HG02884 (cell line): ENCODE data around the gene GOSR2.

Experiments
- ATAC-seq: cut with Tn5 transposase; IDR thresholded peaks from one replicate; pipeline ENCODE4 v1.9.1; 2021; ENCODE audit warnings: mild to moderate bottlenecking, moderate library complexity; ENCODE audit not compliant: unreplicated experiment

Gene GOSR2

DNA sequence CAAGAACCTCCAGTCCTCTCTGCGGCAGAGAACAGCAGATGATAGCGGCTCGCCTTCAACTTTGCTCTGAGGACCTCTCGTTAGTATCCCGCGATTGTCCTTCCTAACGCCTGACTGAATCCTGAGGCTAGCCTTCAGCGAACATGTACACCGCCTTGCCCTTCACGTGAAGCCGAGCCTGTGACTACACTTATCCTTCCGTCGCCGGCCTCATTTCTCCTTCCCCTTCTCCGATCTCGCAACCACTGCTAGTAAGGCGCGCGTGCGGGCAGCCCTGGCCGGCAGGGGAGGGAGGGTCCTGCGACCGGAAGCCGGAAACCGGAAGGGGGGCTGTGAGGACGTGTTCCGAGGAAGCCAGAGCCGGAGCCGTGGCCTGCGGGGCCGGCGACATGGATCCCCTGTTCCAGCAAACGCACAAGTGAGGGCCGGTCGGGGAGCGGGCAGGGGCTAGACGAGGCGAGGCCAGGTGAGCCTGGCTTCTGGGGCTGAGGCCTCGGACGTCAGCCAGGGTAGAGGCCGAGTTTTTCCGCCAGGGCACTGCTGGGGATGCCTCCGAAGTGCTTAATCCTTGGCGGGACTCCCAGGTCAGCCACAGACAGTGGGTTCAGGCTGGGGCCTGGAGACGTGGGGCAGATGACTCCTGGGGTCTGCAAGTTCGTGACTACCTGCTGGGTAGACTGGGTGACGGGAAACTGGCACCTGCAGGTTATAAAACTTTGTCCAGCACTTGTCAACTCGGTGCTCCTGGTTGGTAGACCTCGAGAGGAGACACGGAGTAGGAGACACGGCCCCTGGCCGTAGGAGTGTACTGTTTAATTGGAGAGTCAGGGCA lies at the start of gene GOSR2:
Gene GOSR2, plus strand, starts transcription at position 357 of the 832 bp plus-strand sequence. Its CDS starts 33 bp downstream, at position 390.
- ATAC-seq, result peak; percentile 83

DNA sequence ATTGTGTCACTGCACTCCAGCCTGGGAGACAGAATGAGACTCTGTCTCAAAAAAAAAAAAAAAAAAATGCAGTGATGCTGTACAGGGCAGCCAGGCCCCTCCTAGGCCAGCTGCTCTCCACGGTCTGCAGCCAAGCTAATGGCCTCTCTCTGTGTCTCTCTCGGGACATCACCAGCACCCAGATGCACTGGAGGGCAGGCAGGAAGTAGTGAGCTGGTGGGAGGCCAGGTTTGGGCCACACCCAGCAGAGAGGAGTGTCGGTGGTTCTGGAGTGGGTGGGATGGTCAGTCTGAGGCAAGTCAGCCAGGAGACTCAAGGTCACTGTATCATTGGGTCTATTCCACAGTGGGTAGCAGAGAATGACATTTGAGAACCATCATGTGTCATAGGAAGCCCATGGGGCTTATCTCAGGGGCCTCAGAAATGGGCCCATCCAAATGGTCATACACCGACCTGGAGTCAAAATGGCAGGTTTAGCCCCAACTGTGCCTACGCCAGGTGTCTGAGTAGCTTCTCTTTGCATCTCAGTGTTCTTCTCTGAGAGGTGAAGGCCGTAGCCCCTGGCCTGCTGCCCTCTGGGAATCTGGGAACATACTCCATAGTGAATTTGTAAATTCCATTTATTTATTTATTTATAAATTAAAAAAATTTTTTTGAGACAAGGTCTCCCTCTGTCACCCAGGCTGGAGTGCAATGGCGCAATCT lies 48.9 kb upstream of the GOSR2 start:
- no peak for ATAC-seq

DNA sequence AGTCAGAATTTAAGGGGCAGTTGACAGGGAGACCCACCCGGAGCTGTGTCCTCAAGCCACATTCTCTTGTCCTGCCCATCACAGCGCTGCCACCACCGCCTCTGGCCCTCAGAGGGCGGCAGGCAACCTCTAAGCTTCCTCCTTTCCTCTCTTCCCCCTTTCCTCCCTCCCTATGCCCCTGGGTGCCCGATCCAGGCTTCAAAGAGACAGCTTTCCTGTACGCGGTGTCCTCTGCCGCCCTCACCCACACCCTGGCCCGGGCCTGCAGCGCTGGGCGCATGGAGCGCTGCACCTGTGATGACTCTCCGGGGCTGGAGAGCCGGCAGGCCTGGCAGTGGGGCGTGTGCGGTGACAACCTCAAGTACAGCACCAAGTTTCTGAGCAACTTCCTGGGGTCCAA lies 48.1 kb upstream of the GOSR2 start:
- ATAC-seq, result no peak

DNA sequence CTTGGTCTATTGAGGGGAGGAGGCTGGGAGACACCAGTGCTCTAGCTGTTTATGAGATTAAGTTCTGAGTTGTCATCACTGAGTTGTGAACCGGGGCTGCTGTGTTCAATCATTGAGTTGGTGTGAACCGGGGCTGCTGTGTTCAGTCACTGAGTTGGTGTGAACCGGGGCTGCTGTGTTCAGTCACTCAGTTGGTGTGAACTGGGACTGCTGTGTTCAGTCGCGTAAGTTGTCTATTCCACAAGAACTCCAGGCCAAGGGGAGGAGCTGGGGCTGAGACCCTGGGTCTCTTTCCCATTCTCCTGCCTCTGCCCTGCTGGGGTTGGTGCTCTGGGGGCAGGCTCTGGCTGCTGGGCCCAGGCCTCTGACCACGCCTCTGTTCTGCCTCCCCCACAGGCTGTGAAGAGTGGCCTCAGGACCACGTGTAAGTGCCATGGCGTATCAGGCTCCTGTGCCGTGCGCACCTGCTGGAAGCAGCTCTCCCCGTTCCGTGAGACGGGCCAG lies 47.1 kb upstream of the GOSR2 start:
- ATAC-seq, result no peak

DNA sequence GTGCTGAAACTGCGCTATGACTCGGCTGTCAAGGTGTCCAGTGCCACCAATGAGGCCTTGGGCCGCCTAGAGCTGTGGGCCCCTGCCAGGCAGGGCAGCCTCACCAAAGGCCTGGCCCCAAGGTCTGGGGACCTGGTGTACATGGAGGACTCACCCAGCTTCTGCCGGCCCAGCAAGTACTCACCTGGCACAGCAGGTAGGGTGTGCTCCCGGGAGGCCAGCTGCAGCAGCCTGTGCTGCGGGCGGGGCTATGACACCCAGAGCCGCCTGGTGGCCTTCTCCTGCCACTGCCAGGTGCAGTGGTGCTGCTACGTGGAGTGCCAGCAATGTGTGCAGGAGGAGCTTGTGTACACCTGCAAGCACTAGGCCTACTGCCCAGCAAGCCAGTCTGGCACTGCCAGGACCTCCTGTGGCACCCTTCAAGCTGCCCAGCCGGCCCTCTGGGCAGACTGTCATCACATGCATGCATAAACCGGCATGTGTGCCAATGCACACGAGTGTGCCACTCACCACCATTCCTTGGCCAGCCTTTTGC lies 46.5 kb upstream of the GOSR2 start:
- ATAC-seq, result no peak

DNA sequence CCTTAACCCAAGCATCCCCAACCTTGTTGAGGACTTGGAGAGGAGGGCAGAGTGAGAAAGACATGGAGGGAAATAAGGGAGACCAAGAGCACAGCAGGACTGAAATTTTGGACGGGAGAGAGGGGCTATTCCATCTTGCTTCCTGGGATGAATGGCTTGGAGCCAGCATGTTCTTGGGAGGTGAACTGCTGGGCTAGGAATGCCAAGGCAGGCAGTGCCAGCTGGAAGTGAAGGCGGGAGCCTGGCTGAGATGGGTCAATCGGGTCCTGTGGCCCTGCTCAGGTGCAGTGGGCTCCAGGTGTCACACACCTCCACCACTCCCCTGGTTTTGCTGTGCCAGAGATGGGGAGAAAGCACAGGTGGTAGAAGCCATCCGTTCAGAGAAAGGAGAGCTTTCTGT lies 46.0 kb upstream of the GOSR2 start:
- ATAC-seq, result no peak

DNA sequence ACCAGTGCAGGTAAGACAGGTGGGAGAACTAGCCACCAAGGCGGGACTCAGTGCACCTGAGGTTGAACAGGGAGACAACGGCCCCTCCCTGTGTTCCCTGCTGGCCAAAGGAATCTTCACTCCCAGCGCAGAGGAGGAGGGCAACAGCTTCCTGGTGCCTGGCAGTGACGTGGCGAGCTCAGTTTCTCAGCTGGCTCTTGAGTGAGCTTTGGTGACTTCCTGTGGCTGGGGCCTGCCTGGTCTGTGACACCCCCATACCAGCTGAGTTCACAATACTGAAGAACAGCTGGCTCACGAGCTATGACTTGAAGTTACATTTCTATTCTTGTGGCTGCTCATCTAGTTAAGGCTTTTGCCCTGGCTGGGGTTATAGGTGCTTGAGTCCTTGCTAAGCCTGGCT lies 45.5 kb upstream of the GOSR2 start:
- ATAC-seq, result no peak

DNA sequence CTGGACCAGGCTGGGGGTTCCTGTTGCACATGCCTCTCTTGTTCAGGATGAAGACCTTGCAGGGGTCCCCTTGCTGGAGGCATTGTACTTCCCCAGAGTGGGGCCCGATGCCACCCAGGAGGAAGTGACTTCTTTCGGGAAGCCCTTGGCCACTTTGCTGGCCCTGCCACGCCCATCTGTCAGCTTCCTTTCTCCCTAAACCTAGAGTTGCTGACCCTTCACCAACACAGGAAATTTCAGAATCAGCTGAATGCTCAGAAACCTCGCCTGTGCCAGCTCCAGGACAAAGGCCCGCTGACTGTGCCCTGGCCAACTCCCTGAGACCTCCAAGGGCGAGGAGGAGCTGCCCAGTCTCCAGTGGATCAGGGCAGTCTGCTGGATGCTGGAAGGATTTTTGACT lies 44.9 kb upstream of the GOSR2 start:
- no peak for ATAC-seq

DNA sequence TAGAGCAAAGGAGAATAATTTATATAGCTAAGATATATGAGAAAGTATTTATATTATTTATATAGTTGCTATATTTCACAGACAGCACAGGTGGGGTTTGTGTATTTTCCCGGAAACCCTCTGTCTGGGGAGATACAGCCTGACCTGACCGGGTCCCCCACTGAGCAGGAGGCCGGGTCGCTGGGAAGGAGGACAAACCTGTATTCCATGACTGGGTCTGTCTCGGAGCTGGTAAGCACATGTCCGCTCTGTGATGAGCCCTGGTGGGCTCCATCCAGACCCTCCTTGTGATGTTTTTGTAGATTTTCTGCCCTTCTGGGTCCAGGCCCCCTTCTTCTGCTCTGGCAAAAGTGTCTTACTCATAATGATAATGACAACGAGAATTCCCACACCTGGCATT lies 43.9 kb upstream of the GOSR2 start:
- ATAC-seq, result no peak

DNA sequence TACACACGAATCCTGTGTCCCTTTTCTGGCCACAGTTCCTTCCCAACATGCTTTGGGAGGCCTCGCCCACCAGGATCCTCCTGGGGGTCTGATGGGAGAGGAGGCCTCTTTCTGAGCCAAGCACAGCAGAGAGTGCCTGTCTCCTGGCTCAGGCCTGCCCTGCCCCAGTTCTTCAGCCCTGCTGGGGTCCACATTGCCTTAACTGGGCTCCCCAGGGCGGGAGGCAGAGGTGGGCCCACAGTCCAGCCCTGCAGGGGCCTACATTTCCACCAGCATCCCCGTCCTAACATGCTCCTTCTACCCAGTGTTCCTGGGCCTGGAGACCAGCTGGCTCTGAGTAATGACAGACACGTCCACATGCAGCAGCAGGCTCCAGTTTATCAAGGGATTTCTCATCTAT lies 41.9 kb upstream of the GOSR2 start:
- ATAC-seq, result no peak

DNA sequence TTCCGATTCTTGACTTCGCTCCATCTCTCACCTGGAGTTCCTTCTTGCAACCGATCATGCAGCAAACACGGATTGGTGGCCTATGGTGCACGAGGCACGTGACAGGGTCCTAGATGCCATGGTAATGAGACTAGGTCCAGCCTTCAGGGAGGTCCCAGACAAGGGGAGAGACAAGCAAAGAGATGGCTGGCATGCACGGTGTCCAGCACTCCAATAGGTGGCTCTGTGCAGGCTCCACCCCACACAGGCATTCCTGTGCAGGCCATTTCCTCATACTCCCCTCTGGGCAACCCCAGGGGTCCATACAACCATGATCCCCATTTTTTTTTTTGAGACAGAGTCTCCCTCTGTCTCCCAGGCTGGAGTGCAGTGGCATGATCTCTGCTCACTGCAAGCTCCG lies 40.3 kb upstream of the GOSR2 start:
- no peak for ATAC-seq

DNA sequence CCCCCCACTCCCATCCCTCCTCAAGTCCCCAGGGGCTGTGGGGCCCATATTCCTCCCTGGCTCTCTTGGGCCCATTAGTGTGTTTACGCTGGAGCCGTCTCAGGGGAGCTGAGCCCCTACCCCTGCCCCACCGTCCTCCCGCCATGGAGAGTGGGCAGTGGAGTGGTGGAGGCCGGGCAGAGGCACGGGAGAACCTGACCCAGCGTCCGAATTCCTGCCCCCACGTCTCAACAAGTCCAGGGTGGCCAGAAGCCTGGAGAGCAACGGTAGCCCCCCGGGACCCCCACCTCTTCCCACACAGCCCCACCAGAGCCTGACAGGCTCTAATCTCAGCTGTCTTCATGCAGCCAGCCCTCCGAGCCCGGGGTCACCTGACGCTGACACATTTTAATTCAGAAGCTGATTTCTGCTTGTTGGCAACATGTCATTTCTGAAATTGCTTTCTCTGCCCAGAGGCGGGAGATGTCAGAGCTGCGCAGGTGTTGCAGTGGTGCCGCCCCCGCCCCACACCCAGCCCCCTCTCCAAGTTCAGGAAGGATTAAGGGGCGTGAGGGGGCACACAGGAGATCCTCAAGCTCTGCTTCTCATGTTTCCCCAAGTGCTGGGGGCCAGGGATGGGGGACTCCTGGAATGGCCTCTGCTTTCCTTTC lies 39.0 kb upstream of the GOSR2 start:
- no peak for ATAC-seq

DNA sequence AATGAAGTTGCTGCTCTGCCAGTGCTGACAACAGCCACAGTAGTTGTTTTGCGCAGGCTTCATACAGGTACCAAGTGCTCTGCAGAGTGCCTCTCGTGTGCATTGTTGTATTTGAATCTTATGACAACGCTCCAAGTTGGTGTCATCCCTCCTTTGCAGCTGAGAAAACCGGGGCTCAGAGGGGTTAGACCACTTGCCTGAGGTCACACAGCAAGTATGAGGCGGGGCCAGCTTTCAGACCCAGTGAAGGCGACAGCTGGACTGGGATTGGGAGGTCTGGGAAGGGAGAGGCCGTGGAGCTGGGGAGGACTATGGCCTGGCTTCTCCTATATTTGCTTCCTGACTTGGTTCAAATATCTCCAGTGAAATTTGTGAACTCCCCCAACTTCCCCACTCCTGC lies 38.4 kb upstream of the GOSR2 start:
- no peak for ATAC-seq

DNA sequence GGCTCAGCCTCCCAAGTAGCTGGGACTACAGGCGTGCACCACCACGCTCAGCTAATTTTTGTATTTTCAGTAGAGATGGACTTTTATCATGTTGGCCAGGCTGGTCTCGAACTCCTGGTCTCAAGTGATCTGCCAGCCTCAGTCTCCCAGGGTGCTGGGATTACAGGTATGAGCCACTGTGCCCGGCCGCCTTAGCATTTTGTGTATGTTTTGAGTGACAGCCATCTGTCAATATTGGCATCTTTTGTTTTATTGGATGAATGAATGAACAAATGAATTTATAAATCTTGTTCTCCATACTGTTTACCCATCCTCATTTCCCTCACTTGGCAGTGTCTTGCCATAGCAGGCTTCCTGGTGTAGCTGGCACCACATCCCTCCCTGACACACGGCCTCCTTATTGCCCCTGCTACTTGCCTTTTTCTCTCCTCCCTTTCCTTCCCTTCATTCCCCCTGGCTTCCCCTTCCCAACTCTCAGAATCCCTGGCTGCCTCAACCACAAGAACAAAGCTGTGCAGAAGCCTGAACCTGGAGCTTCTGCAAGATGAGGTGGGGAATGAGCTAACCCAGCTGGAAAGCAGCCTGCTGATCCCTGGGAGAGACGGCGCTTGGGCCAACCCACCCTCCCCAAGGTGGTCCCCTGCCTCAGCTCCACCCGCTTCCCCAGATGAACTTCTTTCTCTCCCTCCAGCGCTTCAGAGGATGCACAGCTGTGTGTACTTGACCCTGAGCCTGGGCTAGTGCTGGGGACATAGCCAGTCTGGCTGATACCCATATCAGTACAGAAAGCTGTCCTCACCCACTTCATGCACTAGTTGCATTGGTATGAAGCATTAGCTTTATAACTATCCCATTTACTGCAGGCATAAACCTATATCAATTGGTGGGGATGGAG lies 37.3 kb upstream of the GOSR2 start:
- ATAC-seq, result no peak

DNA sequence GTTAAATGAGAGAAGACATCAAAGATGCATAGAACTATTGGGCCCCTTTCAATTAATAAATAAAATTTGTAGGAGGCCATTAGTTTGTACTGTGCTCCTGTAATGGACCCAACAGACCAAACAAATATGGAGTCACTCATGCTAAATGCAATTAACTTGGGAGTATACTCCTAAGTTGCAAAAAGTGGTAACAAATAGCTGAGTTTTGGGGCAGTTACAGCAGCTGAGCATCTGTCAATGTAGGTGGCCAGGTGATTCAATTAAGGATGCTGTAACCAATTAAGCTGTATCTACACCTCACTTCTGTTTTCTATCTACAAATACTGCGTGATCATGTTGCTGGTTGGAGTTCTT lies 36.7 kb upstream of the GOSR2 start:
- no peak for ATAC-seq

DNA sequence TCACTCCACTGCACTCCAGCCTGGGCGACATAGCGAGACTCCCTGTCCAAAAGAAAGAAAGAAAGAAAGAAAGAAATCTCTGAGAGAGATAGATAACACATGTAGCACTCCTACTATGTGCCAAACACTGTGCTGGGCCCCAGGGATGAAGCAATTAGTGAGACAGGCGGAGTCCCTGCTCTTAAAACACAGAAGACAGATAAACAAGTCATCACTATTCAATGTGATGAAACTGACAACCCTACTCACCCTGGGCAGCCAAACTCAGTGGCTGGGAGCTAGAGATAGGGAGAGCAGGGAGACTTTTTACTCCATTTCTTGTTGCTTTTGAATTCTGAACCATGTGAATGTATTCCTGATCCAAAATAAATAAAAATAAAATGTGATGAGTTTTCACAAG lies 35.2 kb upstream of the GOSR2 start:
- no peak for ATAC-seq

DNA sequence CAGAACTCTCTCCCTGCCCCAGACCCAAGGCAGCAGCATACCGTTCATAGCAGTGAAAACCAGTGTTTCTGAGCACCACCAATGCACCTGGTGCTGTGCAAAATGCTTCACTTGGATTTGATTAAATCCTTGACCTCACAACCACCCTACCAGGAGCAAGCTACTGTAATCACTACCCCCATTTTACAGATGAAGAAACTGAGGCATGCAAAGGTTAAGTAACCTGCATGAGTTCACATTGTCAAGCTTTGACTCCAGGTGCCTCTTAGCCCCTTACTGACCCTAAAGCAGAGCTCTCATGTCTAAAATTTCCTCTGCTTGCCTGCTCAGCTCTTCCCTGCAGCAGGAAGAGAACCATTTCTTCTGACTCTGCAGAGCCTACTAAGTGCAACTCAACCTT lies 34.2 kb upstream of the GOSR2 start:
- ATAC-seq, result no peak

DNA sequence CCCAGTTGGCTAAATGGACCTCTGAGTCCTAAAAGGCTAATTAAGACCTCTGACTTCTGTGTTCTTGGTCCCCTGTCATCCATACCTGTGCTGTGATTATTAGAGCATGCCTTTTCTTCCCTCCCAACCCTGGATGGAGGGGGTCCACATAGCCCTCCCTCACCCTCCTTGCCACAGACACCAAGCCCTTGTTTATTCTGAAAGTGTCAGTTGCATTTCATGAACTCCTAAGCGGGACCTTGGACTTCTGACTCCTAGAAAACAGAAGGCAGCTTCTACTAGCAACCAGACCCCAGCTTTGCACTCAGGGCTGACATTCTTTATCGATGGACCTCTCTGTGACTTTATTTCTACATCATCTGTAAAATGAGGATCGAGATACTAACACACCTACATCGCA lies 33.4 kb upstream of the GOSR2 start:
- ATAC-seq, result no peak

DNA sequence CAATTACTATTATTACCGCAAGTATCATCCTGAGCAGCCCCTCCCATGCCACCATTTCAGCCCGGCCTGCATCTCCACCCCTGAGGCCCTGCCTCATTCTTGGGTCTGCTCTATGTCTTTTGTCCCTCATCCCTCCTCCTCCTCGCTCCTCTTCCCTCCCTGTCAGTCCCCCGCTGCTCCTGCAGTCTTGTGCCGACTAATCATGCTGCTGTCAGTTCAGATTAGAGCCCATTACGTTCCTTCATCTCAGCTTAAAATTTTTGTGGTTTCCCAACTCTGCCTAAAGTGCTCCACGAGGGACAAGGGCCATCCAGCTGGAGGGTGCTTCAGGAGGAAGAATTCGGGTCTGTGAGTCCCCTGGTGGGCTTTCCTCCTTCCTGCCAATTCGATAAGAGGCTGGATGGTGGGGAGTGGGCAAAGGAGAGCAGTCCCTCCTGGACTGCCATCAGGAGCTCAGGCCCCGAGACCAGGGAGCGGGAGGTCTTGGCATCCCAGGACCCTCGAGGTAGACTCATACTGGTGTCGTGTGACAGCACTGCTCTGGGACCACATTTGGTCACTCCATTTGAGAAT lies 32.9 kb upstream of the GOSR2 start:
- ATAC-seq, result no peak

DNA sequence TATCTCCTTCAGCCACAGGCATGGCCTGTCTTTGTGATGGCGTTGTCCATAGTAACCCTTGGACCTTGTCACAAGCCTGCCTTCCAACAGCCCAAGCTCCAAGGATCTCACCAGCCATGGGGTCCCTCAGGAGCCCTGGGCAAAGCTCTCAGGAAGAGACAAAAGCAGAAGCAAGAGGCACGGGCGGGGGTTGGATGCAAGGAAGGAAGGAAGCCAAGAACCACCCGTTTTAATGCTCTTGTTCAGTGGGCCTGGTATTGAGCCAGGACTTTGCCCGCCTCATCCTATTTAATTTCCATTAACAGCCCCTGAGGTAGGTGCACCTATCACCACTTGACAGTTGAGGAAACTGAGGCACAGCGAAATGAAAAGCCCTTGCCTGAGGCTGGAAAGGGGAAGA lies 32.3 kb upstream of the GOSR2 start:
- ATAC-seq, result no peak
